ENCODE results near the gene SYNE4.
A peak's percentile ranks its signal among the peaks of the same experiment; 100 is the strongest.
"Not testable (repeated sequence)": the region's sequence is repeated elsewhere in the genome, so short reads cannot be mapped to it uniquely, and the experiment has no call there.

The SYNE4 gene, protein sequence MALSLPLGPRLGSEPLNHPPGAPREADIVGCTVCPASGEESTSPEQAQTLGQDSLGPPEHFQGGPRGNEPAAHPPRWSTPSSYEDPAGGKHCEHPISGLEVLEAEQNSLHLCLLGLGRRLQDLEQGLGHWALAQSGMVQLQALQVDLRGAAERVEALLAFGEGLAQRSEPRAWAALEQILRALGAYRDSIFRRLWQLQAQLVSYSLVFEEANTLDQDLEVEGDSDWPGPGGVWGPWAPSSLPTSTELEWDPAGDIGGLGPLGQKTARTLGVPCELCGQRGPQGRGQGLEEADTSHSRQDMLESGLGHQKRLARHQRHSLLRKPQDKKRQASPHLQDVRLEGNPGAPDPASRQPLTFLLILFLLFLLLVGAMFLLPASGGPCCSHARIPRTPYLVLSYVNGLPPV

GRCh38 chr19:36008336-36008978 is at the start of gene SYNE4:
TSS of gene SYNE4 (minus strand) at chr19:36008813. CDS start at chr19:36008681, 132 bp downstream.
- DNase-seq = no peak

DNA sequence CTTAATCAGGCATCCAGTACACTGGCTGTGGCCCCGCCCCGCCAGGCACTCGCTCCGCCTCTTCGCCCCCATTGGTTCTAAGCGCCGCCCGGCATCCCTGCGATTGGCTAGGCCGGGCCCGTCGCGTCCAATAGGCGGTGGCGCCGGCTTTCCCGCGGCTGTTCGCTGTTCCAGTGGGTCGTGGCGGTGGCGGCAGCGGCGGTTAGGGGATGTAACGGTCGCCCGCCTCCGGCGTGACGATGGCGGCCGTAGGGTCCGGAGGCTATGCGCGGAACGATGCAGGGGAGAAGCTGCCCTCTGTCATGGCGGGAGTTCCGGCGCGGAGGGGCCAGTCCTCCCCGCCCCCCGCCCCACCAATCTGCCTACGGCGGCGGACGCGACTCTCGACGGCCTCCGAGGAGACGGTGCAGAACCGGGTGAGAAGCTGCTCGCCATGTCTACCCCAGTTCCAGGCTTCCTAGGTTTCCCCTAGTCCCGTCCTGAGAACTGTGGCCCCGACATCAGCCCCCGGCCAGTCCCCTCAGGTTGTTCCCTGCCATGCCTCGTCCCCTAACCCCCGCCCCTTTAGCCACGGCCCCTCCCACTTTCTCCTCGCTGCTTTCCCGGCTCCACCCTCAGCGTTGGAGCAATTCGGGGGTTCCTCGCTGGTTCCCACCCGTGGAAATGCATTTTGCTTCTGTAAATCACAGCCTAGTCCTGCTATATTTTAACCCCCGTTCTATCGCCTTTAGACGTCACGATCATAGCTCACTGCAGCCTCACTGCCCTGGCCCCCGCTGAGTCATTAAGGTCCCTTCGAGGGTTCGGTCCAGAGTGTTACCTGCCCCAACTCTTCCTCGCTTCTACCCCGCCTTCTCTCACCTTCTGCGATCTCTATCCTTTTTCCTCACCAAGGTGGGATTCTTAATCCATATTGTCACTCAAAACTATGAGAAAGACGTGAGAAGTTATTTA is 46.4 kb upstream of the SYNE4 start, which contains the start of gene WDR62:
Gene WDR62 (plus strand): TSS at position 165 of the 954 bp plus-strand sequence. CDS start 75 bp downstream, at position 240.
- peak; percentile 94 to 98 (median 96) for DNase-seq

DNA sequence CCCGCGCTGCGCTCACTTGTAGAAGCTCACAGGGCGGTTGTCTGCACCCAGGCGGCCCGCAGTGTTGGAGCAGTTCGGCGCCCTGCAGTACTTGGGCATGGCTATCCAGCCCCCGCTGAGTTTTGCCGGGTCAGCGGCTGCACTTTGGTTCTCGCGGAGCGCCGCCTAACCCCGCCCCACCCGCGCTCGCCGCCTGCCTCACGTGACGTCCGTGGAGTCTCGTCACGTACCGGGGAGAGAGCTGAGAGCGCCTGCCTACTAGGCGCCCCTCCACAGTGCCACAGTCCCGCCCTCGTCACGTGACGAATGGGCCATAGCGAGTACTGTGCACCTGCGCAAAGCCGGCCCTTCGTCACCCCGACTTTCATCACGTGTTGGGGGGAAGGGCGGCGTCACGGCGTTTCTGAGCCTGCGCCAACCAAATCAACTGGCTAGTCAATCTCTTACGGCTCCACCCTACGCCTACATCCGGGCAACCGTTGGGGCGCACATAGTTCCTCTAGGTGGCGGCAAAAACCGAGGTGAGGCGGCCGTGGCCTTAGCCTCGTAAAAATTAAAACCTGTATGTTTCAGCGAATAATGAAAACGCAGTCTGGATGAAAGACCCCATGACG is 45.6 kb upstream of the SYNE4 start, which contains the start of gene THAP8:
Gene THAP8 (minus strand): TSS at position 167 of the 614 bp plus-strand sequence. CDS start 68 bp downstream, at position 99.
- peak; percentile 98 to 100 (median 99) for DNase-seq

DNA sequence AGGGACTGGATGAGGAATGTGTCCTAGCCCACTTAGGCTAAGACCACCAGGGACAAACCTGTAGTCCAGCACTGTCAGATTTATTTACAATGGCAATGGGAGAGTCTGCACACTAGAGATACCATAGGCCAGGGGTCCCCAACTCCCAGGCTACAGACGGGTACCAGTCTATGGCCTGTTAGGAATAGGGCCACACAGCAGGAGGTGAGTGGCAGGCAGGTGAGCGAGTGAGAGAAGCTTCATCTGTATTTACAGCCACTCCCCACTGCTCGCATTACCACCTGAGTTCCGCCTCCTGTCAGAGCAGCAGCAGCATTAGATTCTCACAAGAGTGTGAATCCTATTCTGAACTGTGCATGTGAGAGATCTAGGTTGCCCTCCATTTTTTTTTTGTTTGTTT is 43.0 kb upstream of the SYNE4 start:
- DNase-seq = no peak

- no peak for DNase-seq
Measured at GRCh38 chr19:36051236-36051635, 42.6 kb upstream of the SYNE4 start.

DNA sequence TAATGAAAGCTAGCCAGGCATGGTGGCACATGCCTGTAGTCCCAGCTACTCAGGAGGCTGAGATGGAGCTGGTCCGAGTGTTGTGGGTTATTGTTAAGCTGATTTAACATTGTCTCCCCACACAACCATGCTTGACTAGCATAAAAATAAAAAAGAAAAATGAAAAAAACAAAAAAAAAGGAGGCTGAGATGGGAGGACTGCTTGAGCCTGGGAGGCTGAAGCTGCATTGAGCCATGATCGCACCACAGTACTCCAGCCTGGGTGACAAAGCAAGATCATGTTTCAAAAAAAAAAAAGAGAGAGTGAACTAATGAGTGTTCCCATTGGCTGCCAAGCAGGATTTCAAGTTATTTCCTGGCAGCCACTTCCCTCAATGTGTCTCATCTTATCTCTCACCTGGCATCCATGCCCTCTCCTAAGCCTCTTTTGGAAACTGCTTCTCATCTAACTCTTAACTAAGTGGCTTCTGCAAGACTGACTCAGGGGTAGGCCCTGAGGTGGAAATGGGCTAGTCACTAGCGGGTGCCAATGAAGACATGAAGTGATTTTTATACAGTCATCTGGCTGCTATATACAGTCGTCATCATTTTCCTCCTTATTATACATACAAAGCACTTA is 40.6 kb upstream of the SYNE4 start:
- DNase-seq = no peak

GRCh38 chr19:36047835-36048234 is 39.2 kb upstream of the SYNE4 start:
- DNase-seq = no peak

DNA sequence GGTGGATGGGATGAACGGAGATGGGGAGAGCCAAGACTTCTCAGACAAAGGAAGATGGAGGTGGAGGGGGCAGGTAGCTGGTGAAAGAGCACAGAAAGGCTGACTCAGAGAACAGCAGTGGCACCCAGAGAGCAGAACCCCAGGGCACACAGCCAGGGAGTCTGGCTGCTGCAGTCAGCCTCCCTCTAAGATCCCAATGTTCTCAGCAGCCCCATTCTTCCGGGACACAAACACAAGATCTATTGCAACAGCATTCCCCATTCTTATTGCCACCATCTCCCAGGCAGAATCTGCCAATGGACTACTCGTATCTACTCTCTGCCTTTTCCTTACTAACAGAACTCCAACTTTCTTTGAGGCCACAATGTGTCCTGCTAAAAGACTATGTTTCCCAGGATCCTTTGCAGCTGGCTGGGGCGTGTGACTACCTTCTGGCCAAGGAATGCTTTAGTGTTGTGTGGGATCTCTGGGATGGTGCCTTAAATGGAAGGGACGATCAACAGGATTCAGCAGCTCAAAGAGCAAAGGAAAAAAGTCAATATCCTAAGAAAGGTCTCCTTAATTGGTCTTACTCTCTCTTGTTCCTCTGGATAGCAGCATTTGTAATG is 37.9 kb upstream of the SYNE4 start:
- no peak for DNase-seq

- no peak for DNase-seq
Measured at GRCh38 chr19:36043952-36044351, 35.3 kb upstream of the SYNE4 start.

DNA sequence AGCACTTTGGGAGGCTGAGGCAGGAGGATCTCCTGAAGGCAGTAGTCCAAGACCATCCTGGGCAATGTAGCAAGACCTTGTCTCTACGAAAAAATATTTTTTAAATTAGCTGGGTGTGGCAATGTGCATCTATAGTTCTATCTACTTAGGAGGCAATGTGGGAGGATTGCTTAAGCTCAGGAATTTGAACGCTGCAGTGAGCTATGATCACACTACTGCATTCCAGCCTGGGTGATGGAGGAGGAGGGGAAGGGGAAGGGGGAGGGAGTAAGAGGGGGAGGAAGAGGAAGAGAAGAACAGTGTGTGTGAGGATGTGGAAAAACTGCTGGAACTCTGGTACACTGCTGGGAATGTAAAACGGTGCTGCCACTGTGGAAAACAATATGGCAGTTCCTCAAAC is 33.2 kb upstream of the SYNE4 start:
- DNase-seq = no peak

DNA sequence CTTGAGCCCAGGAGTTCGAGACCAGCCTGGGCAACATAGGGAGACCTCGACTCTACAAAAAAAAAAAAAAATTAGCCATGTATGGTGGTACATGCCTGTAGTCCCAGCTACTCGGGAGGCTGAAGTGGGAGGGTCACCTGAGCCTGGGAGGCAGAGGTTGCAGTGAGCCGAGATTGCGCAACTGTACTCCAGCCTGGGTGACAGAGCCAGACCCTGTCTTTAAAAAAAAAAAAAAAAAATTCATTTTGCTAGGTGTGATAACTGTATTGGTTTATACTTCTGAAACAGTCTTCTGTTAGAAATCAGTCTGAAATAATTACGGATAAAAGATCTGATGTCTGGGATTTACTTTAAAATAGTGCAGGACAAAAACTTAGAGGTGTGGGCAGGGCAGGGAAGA is 32.5 kb upstream of the SYNE4 start:
- not testable (repeated sequence) for DNase-seq

- no peak for DNase-seq
Measured at GRCh38 chr19:36040495-36040894, 31.9 kb upstream of the SYNE4 start.

- DNase-seq = peak in 2 of 4 experiments; percentile 24 to 46
Measured at GRCh38 chr19:36032251-36033104, 23.9 kb upstream of the SYNE4 start, which contains the start of gene CLIP3. TSS of gene CLIP3 (minus strand) at chr19:36032873. CDS start at chr19:36032357, 516 bp downstream.

DNA sequence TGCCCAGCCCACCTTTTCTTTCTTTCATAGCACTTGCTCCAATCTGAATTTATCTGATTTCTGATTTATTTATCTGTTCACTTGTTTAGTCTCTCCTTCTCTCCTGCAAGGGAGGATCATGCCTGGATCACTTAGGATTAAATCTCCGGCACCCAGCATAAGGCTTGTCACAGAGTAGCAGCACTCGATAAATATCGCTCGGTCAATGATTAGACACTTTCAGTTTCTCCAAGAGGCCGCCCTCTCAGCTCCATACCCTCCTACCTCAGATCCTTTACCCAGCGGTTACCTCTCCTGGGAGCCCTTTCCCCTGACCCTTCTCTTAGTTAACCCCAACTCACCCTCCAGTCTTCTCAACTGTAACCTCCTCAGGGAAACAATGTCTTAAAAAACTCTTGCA is 22.7 kb upstream of the SYNE4 start:
- no peak for DNase-seq

- no peak for DNase-seq
Measured at GRCh38 chr19:36030264-36031148, 21.9 kb upstream of the SYNE4 start.

- no peak for DNase-seq
Measured at GRCh38 chr19:36028313-36029041, 19.9 kb upstream of the SYNE4 start.

DNA sequence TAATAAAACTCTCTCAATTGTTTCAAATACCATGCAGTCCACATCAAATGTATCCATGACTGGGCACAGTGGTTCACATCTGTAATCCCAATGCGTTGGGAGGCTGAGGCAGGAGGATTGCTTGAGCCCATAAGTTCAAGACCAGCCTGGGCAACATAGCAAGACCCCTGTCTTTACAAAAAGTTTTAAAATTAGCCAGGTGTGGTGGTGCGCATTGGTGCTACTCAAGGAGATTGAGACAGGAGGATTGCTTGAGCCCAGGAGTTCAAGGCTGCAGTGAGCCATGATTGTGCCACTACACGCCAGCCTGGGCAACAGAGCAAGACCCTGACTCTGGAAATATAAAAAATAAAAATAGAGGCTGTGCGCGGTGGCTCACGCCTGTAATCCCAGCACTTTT is 19.1 kb upstream of the SYNE4 start:
- no peak for DNase-seq

GRCh38 chr19:36026091-36026876 is 17.7 kb upstream of the SYNE4 start:
- DNase-seq = no peak
